HCT116 (cell line): ENCODE results near the gene TMEM89.

Experiments used
- ATF3 ChIP-seq: IDR thresholded peaks from 2 replicates; pipeline ENCODE4 v1.6.1; 2012
- CEBPB ChIP-seq: IDR thresholded peaks from 2 replicates; pipeline ENCODE4 v1.6.1; 2012; ENCODE audit warnings: low read depth
- CTCF ChIP-seq, 3 experiments: fragments of 200-600 bp in 1 of 3; sonication (generic) in 1 of 3; IDR thresholded peaks in 2 of 3; conservative IDR thresholded peaks in 1 of 3; 2 replicates each; pipeline ENCODE4 v1.5.1; 2012 to 2017; ENCODE audit warnings: low read depth in 2 of 3, low read length in 2 of 3, antibody characterized with exemption in 1 of 3, borderline replicate concordance in 1 of 3, control low read depth in 1 of 3, mild to moderate bottlenecking in 1 of 3, mixed read lengths in 1 of 3, mixed run types in 1 of 3, moderate library complexity in 1 of 3; ENCODE audit not compliant: insufficient read depth in 1 of 3
- EGR1 ChIP-seq: IDR thresholded peaks from 2 replicates; pipeline ENCODE4 v1.6.1; 2012; ENCODE audit warnings: low read depth
- EZH2 ChIP-seq: fragments of 200-600 bp; sonication (generic); IDR thresholded peaks from 2 replicates; pipeline ENCODE4 v1.6.1; 2017; ENCODE audit warnings: antibody characterized with exemption, mixed run types
- EZH2phosphoT487 ChIP-seq: fragments of 200-600 bp; IDR thresholded peaks from 2 replicates; pipeline ENCODE4 v1.6.1; 2018; ENCODE audit warnings: antibody characterized with exemption, borderline replicate concordance
- POLR2A ChIP-seq: IDR thresholded peaks from 2 replicates; pipeline ENCODE4 v1.7.0; 2011; ENCODE audit warnings: borderline replicate concordance; ENCODE audit not compliant: insufficient read depth, insufficient read length; ENCODE audit errors: extremely low read depth
- POLR2AphosphoS5 ChIP-seq: IDR thresholded peaks from 2 replicates; pipeline ENCODE4 v1.6.1; 2011; ENCODE audit warnings: mild to moderate bottlenecking, low read depth, low read length, moderate library complexity
- SP1 ChIP-seq: IDR thresholded peaks from 2 replicates; pipeline ENCODE4 v1.6.1; 2012; ENCODE audit warnings: low read depth
- YY1 ChIP-seq: IDR thresholded peaks from 2 replicates; pipeline ENCODE4 v1.6.1; 2011; ENCODE audit warnings: low read length, low read depth, moderate library complexity, mild to moderate bottlenecking; ENCODE audit not compliant: insufficient replicate concordance; ENCODE audit errors: extremely low read depth

- TF ChIP-seq EZH2, result no peak
- no peak for TF ChIP-seq CTCF (IDR thresholded peaks at IDR 0.05 in 2 of 3, conservative IDR thresholded peaks at IDR 0.05 in 1 of 3; ENCODE audit: borderline replicate concordance in 1 of 3, insufficient read depth in 1 of 3, low read depth in 2 of 3, low read length in 2 of 3)
- TF ChIP-seq EGR1, result no peak
- TF ChIP-seq EZH2phosphoT487, result no peak
- no peak for TF ChIP-seq YY1
- TF ChIP-seq CEBPB, result no peak
- no peak for TF ChIP-seq SP1
- no peak for TF ChIP-seq POLR2A
- no peak for TF ChIP-seq POLR2AphosphoS5
- no peak for TF ChIP-seq ATF3
These were observed 33.5 kb upstream of the TMEM89 start for GRCh38 chr3:48655063-48655462.
